Chondrocyte (in vitro differentiated cells): Measurements from ENCODE around the gene MAPK8IP3. TPM values are rescaled to one million over a fixed set of nuclear protein-coding genes. Genes with fewer than 3 reads are reported as not detected.
A peak's percentile ranks its signal among the peaks of the same experiment; 100 is the strongest.

ENCODE experiments used
- DNase-seq: peaks from one replicate; pipeline ENCODE4 v3.0.0; 2021; ENCODE audit warnings: mixed read lengths, low spot score
- H3K27ac Mint-ChIP-seq: one replicate; pipeline ENCODE4 v1.8.0; 2021; ENCODE audit warnings: mild to moderate bottlenecking, moderate library complexity, mixed read lengths; ENCODE audit not compliant: unreplicated experiment
- H3K27me3 Mint-ChIP-seq: 2 replicates; pipeline ENCODE4 v1.8.0; 2021; ENCODE audit warnings: low read depth, mixed read lengths
- H3K36me3 Mint-ChIP-seq: 2 replicates; pipeline ENCODE4 v1.8.0; 2021; ENCODE audit warnings: low read depth, mixed read lengths
- H3K4me1 Mint-ChIP-seq: 2 replicates; pipeline ENCODE4 v1.8.0; 2021; ENCODE audit warnings: low read depth, mild to moderate bottlenecking, mixed read lengths
- H3K4me3 Mint-ChIP-seq: one replicate; pipeline ENCODE4 v1.8.0; 2021; ENCODE audit warnings: mild to moderate bottlenecking, moderate library complexity, mixed read lengths; ENCODE audit not compliant: unreplicated experiment
- H3K9me3 Mint-ChIP-seq: 2 replicates; pipeline ENCODE4 v1.8.0; 2021; ENCODE audit warnings: low read depth, mixed read lengths
- long read RNA-seq: library from polyadenylated mRNA; stranded (forward); transcript quantifications from one replicate; pipeline ENCODE4 v2.0.0, GENCODE V29; 2021
- total RNA-seq: library from RNA; stranded (reverse); gene quantifications from 3 replicates; pipeline ENCODE4 v1.2.1, GENCODE V29; 2021
- TF ChIP-seq, protein P1 (sequence below): fragments of 200-600 bp; sonication (generic); IDR thresholded peaks from 2 replicates; pipeline ENCODE4 v1.5.0; 2021; ENCODE audit warnings: antibody characterized with exemption, mild to moderate bottlenecking, moderate library complexity

Gene MAPK8IP3, protein sequence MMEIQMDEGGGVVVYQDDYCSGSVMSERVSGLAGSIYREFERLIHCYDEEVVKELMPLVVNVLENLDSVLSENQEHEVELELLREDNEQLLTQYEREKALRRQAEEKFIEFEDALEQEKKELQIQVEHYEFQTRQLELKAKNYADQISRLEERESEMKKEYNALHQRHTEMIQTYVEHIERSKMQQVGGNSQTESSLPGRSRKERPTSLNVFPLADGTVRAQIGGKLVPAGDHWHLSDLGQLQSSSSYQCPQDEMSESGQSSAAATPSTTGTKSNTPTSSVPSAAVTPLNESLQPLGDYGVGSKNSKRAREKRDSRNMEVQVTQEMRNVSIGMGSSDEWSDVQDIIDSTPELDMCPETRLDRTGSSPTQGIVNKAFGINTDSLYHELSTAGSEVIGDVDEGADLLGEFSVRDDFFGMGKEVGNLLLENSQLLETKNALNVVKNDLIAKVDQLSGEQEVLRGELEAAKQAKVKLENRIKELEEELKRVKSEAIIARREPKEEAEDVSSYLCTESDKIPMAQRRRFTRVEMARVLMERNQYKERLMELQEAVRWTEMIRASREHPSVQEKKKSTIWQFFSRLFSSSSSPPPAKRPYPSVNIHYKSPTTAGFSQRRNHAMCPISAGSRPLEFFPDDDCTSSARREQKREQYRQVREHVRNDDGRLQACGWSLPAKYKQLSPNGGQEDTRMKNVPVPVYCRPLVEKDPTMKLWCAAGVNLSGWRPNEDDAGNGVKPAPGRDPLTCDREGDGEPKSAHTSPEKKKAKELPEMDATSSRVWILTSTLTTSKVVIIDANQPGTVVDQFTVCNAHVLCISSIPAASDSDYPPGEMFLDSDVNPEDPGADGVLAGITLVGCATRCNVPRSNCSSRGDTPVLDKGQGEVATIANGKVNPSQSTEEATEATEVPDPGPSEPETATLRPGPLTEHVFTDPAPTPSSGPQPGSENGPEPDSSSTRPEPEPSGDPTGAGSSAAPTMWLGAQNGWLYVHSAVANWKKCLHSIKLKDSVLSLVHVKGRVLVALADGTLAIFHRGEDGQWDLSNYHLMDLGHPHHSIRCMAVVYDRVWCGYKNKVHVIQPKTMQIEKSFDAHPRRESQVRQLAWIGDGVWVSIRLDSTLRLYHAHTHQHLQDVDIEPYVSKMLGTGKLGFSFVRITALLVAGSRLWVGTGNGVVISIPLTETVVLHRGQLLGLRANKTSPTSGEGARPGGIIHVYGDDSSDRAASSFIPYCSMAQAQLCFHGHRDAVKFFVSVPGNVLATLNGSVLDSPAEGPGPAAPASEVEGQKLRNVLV (N-terminal part only)
- 53.8 to 66.0 TPM (median 56.4 TPM) in 3 replicates for total RNA-seq
- long read RNA-seq, partial matches to known transcripts, result 8 of 18 reads
- long read RNA-seq, other reads (novel, unspliced or antisense), result 10 of 18 reads

DNA sequence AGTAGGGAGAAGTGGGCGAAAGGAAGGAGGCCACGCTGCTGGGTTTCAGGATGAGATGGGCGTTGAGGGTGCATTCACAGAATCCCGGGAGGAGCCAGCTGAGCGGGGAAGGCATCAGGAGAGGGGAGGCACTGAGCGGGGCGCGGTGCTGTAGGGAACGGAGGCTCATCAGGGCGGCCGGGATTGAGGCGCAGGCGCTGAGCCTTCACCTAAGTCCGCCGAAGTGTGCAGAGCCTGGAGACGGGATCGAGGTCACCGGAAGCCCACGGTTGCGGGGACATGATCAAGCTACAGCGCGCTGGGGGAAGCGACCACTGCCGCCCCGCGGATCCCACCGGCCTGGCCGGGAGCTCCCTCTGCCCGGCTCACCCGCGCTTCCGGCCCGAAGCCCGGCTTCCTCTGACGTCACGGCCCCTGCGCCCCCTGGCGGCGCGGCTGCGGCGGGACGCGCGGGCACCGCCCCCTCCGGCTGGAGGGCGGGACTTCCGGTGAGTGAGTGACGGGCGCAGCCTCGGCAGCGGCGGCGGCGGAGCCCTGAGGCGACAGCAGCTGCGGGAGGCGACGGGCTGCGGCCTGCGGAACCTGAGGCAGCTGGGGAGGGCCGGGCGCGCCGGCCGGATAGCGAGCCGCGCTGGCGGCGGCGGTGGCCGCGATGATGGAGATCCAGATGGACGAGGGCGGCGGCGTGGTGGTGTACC lies at the start of gene MAPK8IP3:
Gene MAPK8IP3 (plus strand): TSS at position 508 of the 698 bp plus-strand sequence. CDS start 145 bp downstream, at position 653.
- Mint-ChIP-seq H3K9me3 (no peaks in the 10 kb centered on the region), H3K27me3 (no peaks in the 10 kb centered on the region), H3K4me3 (peak within 1 kb of the TSS; percentile 96), H3K27ac (peak within 1 kb of the TSS; percentile 100), H3K36me3 (peaks cover 4% of the 10 kb centered on the region), H3K4me1 (peaks cover 45% of the 10 kb centered on the region)
- TF ChIP-seq, protein P1, sequence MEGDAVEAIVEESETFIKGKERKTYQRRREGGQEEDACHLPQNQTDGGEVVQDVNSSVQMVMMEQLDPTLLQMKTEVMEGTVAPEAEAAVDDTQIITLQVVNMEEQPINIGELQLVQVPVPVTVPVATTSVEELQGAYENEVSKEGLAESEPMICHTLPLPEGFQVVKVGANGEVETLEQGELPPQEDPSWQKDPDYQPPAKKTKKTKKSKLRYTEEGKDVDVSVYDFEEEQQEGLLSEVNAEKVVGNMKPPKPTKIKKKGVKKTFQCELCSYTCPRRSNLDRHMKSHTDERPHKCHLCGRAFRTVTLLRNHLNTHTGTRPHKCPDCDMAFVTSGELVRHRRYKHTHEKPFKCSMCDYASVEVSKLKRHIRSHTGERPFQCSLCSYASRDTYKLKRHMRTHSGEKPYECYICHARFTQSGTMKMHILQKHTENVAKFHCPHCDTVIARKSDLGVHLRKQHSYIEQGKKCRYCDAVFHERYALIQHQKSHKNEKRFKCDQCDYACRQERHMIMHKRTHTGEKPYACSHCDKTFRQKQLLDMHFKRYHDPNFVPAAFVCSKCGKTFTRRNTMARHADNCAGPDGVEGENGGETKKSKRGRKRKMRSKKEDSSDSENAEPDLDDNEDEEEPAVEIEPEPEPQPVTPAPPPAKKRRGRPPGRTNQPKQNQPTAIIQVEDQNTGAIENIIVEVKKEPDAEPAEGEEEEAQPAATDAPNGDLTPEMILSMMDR, result peak; percentile 95
- DNase-seq, result peak; percentile 95

DNA sequence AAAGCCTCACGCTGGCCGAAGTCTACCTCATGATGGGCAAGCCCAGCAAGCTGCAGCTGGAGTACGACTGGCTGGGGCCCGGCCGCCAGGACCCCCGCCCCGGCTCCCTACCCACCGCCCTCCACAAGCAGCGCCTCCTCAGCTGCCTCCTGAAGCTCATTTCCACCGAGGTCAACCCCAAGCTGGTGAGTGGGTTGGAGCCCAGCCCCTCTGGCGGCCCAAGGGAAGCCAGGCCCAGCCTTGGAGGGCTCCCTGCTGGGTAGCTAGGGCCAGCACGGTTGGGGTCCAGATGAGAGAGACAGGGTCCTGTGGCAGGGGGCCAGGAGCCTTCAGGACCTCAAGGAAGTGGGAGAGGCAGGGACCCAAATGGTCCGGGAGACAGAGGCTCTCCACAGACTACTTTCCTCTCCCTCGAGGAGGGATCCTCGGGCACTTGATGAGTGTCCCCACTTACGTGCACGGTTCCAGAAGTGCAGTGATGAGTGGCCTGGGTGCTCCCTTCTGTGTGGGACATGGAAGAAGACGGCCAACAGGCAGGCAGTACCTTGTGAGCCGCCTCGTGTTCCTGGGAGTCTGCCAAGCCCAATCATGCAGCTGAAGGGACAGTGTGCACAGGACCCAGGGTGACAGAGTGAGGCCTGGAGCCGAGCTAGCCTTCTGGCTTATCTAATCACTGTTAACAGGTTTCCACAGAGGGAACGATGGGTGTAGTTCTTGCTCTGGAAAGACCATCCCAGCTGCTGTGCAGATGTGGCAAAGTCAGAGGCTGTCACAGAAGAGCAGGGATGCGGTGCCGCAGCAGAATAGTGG lies 49.0 kb upstream of the MAPK8IP3 start:
- no peaks in the 10 kb centered on the region for H3K4me1 Mint-ChIP-seq
- H3K4me3 Mint-ChIP-seq, result no peak overlapping the region
- no peak overlapping the region for H3K27ac Mint-ChIP-seq
- no peaks in the 10 kb centered on the region for H3K27me3 Mint-ChIP-seq
- peaks cover 30% of the 10 kb centered on the region for H3K36me3 Mint-ChIP-seq
- DNase-seq, result no peak
- no peaks in the 10 kb centered on the region for H3K9me3 Mint-ChIP-seq
- TF ChIP-seq, protein P1, result no peak

DNA sequence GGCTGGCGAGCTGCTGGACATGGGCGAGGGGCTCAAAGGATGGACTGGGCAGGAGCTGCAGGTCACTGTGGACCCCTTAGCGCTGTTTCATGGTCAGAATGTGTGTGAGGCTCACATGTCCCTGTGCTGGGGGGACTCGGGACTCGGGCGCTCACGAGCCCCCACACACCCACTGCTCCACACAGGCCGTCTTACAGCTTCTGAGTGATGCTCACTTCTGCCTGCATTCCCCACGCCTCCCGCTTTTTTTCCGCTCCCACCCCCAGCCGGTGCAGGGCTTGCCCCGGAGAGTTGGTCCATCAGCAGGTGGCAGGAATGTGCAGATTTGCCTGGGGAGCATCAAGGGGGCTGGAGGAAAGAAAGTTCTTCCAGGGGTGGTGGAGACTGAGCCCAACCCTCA lies 48.2 kb upstream of the MAPK8IP3 start:
- H3K27me3 Mint-ChIP-seq, result no peaks in the 10 kb centered on the region
- no peak overlapping the region for H3K27ac Mint-ChIP-seq
- peaks cover 34% of the 10 kb centered on the region for H3K36me3 Mint-ChIP-seq
- TF ChIP-seq, protein P1, result no peak
- H3K9me3 Mint-ChIP-seq, result no peaks in the 10 kb centered on the region
- no peak for DNase-seq
- H3K4me1 Mint-ChIP-seq, result no peaks in the 10 kb centered on the region
- H3K4me3 Mint-ChIP-seq, result no peak overlapping the region

DNA sequence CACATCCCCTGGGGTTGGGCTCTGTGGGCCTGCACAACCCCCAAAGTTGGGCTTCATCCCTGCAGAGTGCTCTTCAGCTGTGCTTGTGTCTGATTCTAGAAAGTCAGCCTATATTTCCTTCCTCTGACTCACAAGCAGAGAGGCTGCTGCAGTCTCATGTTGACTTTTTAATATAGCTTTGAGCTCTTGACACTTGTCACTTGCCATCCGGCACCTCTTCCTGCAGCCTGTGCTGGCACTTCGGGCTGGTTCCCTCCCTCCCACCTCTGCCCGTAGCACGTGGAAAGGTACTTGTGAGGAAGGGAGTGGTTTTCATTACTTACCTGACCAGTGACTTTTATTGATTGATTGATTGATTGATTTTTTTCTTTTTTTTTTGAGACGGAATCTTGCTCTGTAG lies 47.0 kb upstream of the MAPK8IP3 start:
- TF ChIP-seq, protein P1, result no peak
- Mint-ChIP-seq H3K27me3 (no peaks in the 10 kb centered on the region), H3K9me3 (no peaks in the 10 kb centered on the region), H3K4me1 (no peaks in the 10 kb centered on the region), H3K4me3 (no peak overlapping the region), H3K36me3 (peaks cover 38% of the 10 kb centered on the region), H3K27ac (no peak overlapping the region)
- DNase-seq, result no peak
